Stimulated activated CD8-positive, alpha-beta memory T cell treated with anti-CD3 and anti-CD28 coated beads, Interleukin-4, amount 100 ng/mL, for 48 hours (primary cell): ENCODE measurements around the gene PLSCR2.
"Not testable (repeated sequence)": the region's sequence is repeated elsewhere in the genome, so short reads cannot be mapped to it uniquely, and the experiment has no call there.

Source experiments
- DNase-seq: peaks from one replicate; pipeline ENCODE4 v3.0.0-alpha.2; 2020

PLSCR2 gene

DNA sequence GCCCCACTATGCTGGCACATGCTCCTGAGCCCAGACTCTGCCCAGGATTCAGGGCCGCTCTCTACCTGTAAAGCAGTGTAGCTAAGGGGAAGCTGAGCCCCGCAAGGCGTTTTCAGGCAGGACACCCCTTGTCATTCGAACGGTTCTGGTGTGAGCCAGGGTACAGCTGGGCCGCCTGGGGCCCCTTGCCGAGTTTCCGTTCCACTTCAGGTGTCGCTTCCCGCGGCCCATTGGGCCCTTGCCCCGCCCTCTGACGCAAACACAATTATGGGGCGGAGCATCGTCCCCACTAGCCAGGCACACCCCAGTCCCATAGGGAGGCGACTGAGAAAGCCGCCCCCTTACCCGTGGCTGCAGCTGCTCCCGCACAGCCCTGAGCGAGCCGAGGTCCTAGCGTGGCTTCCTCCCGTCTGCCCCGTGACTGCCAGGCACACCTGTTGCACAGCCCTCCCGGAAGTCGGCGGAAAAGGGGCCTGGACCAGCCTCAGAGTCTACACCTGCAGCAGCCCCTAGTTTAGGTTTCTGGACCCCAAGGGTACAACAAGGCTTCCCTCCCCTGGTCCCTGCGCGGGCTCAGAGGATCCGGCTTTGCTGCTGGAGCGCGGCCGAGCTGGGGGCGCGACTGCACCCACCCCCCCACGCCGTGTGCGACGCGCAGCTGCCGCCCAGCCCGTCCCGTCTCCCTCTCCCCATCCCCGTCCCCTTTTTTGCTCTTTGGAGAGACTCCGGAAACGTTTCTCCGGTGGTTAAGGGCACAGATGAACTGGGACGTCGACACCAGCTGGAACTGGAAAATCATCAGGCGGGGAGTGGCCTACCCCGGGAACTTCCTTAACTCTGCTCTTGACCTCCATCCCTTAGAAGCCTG is at the start of gene PLSCR2:
Gene PLSCR2, minus strand, starts transcription at position 412 of the 868 bp plus-strand sequence. CDS start 9,657 bp downstream, outside the sequence.
- DNase-seq, result peak; percentile 76

GRCh38 chr3:146517684-146518435 is 48.5 kb upstream of the PLSCR2 start:
- no peak for DNase-seq

GRCh38 chr3:146513386-146514051 is 44.2 kb upstream of the PLSCR2 start:
- DNase-seq, result no peak

DNA sequence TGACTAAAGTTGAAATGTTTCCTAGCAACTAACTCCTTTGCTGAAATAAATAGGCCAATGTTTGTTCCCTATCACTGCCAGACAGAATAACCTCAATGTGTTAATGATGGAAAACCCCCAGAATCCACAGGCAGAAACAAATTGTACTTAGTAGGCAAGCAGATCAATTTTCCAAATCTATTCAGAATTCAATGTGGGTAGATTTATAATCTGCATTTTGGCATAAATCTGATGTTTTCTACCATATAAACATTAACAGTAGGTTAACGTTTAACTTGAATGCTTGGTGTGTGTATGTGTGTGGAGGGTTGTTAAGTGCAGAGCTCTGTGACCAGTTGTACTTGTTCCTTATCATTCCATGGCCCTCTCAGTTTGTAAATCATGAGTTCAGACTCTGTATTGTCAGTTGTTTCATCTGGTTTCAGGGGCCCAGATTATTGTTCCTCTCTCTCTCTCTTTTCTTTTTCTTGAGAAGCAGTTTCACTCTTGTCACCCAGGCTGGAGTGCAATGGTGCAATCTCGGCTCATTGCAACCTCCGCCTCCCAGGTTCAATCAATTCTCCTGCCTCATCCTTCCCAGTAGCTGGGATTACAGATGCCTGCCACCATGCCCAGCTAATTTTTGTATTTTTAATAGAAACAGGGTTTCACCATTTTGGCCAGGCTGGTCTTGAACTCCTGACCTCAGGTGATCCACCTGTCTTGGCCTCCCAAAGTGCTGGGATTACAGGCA is 42.2 kb upstream of the PLSCR2 start:
- DNase-seq, result no peak

DNA sequence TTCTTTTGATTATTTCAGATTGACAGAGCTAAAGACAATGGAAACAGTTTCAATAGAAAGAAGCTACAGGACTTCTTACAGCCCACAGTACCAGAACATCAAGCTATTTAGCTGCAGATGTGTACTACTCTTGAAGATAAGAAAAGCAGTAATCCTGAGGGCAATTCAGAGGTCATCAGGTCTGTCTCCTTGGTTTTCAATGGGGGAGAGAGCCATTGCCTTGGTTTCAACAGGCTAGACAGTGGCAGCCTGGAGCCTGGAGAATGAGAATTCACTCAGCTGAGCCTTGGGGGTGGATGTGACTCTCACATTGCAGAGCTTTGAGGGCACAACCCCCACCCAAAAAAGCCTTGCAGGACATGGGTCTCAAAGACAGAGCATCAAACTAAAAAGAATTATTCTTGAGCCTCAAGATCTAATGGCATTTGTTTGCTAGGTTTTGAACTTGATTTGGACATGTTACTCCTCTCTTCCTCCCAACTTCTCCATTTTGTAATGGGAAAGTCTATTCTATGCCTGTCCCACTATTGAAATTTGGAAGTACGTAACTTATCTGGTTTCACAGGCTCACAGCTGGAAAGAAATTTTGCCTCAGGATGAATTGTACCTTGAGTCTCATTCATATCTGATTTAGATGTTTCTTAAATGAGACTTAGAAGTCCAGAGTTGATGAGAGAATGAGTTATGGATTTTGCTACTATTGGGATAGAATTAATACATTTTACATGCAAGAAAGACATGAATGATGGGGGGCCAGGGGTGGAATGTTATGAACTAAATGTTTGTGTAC is 38.2 kb upstream of the PLSCR2 start:
- no peak for DNase-seq

DNA sequence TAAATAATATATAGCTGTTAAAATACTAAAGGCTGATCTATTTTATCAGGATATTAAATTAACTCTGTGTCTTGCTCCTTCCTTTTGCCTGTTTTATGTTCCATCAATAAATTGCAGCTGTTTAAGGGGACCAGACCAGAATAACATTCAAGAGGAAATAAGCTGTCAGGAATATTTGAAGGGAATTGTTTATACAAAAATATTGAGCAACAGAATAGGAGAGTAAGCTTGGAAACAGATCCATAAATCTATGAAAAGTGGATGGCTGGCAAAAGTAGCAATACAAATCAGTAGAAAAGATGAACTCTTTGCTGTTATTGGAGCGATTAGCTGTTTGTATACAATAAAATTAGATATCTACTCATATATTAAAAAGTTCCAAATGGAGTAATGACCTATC is 36.2 kb upstream of the PLSCR2 start:
- DNase-seq, result no peak

DNA sequence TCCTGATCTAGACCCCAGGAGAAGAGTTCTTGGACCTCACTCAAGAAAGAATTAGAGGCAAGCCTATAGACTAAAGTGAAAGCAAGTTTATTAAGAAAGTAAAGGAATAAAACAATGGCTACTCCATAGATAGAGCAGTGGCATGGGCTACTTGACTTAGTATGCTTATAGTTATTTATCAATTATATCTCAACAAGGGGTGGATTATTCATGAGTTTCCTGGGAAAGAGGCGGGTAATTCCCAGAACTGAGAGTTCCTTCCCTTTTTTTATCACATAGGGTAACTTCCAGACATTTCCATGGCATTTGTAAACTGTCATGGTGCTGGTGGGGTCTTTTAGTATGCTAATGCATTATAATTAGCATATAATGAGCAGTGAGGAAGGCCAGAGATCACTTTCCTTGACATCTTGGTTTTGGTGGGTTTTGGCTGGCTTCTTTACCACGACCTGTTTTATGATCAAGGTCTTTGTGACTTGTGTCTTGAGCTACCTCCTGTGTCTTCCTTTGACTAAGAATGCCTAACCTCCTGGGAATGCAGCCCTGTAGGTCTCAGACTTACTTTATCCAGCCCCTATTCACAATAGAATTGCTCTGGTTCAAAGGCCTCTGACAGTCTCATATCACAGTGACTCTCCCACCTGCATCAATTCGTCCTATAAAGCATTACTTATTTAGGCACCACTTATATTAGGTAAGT is 35.3 kb upstream of the PLSCR2 start:
- DNase-seq, result no peak

DNA sequence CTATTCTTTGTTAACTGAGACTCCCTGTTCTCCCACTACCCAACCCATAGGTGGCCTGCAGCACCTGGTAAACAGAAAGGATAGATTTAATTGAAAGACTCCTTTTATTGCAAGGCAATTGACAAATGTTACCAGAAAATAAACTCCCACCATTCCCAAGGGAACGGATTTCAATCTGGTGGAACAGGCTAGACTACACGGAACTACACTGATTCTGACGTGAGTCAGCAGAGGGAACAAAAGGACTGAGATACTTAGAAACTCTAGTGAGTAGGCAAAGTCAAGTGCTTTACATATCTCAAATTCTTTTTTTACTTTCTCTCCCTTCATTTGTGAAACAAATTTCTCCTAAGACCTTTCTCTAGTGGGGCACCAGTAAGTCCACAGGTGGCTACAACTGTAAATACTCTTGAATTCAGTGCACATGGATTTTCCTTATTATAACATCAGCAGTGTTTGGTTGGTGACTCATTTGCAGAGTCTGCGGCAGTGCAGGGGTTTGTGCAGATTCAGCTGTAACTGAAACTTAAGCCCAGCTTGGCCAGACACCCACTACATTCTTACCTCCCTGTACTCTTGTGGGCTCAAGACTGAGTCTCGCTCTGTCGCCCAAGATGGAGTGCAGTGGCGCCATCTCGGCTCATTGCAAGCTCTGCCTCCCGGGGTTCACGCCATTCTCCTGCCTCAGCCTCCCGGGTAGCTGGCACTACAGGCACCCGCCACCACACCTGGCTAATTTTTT is 34.3 kb upstream of the PLSCR2 start:
- DNase-seq, result no peak

GRCh38 chr3:146502887-146503460 is 33.6 kb upstream of the PLSCR2 start:
- no peak for DNase-seq

GRCh38 chr3:146501752-146502151 is 32.4 kb upstream of the PLSCR2 start:
- DNase-seq, result no peak

- no peak for DNase-seq
These were observed 30.3 kb upstream of the PLSCR2 start for GRCh38 chr3:146499701-146500100.

DNA sequence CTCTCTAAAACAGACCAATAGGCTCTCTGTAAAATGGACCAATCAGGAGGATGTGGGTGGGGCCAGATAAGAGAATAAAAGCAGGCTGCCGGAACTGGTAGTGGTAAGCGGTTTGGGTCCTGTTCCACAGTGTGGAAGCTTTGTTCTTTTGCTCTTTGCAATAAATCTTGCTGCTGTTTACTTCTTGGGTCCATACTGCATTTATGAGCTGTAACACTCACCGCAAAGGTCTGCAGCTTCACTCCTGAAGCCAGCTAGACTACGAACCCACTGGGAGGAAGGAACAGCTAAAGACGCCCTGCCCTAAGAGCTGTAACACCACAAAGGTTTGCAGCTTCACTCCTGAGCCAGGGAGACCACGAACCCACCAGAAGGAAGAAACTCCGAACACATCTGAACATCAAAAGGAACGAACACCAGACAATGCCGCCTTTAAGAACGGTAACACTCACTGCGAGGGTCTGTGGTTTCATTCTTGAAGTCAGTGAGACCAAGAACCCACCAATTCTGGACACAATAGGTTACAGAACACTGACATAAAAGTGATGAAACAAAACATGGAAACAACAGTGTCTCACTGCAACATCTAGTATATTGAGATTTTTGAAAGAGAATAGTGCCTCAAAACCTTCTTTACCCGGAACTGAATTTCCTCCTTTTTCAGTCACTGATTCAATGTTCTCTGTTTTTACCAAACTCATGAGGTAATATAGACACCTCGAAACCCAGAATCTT is 28.8 kb upstream of the PLSCR2 start:
- DNase-seq, result peak; percentile 54

GRCh38 chr3:146497145-146497843 is 27.9 kb upstream of the PLSCR2 start:
- DNase-seq, result not testable (repeated sequence)

GRCh38 chr3:146496726-146497125 is 27.4 kb upstream of the PLSCR2 start:
- no peak for DNase-seq

- no peak for DNase-seq
These were observed 26.9 kb upstream of the PLSCR2 start for GRCh38 chr3:146496251-146496650.

GRCh38 chr3:146493761-146494160 is 24.4 kb upstream of the PLSCR2 start:
- no peak for DNase-seq

GRCh38 chr3:146493221-146493620 is 23.9 kb upstream of the PLSCR2 start:
- no peak for DNase-seq

DNA sequence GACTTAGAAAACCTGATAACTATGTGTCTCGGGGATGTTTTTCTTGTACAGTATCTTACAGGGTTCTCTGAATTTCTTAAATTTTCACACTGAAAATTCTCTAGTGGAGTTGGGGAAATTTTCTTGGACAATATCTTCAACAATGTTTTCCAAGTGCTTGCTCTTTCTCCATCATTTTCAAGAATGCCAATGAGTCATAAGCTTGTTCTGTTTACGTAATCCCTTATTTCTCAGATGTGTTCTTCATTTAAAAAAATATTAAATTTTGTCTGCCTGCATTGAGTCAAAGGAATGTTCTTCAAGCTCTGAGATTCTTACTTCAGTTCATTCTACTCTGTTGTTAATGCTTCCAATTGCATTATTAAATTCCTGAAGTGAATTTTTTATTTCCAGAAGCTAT is 21.9 kb upstream of the PLSCR2 start:
- DNase-seq, result no peak

- DNase-seq, result no peak
These were observed 15.9 kb upstream of the PLSCR2 start for GRCh38 chr3:146485297-146485696.
